B cell (primary cell): ENCODE measurements around the gene PRXL2A. TPM values are rescaled to one million over a fixed set of nuclear protein-coding genes. Genes with fewer than 3 reads are reported as not detected.
"Not testable (repeated sequence)": the region's sequence is repeated elsewhere in the genome, so short reads cannot be mapped to it uniquely, and the experiment has no call there.

Experiments
- ATAC-seq: fragments of 200-7000 bp; cut with Tn5 transposase; one replicate; pipeline ENCODE4 v1.10.0; 2021; ENCODE audit warnings: low read depth, mild to moderate bottlenecking, moderate number of reproducible peaks, moderate library complexity
- CTCF ChIA-PET: fragments of 350-600 bp; sonication (Branson Sonifier 250); formaldehyde crosslinking; loops from one replicate; lab custom pipeline; 2021; ENCODE audit warnings: antibody characterized with exemption, inconsistent platforms; lab: Charles Lee
- POLR2A ChIA-PET: fragments of 350-600 bp; sonication (Branson Sonifier 250); formaldehyde crosslinking; loops from one replicate; lab custom pipeline; 2021; ENCODE audit warnings: antibody characterized with exemption; lab: Charles Lee
- DNase-seq: peaks from one replicate; pipeline ENCODE4 v3.0.0; 2013
- H2AFZ ChIP-seq: 2 replicates; pipeline ENCODE4 v1.6.1; 2012; ENCODE audit warnings: mild to moderate bottlenecking, low read depth, low read length; ENCODE audit not compliant: insufficient read depth, poor library complexity, severe bottlenecking
- H3K27ac ChIP-seq, 2 donors: 1 replicate in 1 of 2; 2 replicates in 1 of 2; pipeline ENCODE4 v1.5.1; 2012 to 2013; ENCODE audit warnings: low read length in 2 of 2, mild to moderate bottlenecking in 2 of 2, moderate library complexity in 1 of 2
- H3K27me3 ChIP-seq, 4 experiments: fragments of 200-600 bp in 1 of 4; sonication (generic) in 1 of 4; replicated peaks in 1 of 4; 1 replicate in 2 of 4; 2 replicates in 2 of 4; pipeline versions ENCODE4 v1.6.1 to v1.7.0; 2013 to 2016; ENCODE audit warnings: low read length in 3 of 4, mild to moderate bottlenecking in 2 of 4, mixed read lengths in 1 of 4, moderate library complexity in 1 of 4; ENCODE audit not compliant: insufficient read depth in 4 of 4, control insufficient read depth in 3 of 4; ENCODE audit errors: control extremely low read depth in 1 of 4
- H3K36me3 ChIP-seq, 2 experiments: replicated peaks in 1 of 2; 1 replicate in 1 of 2; 2 replicates in 1 of 2; pipeline versions ENCODE4 v1.6.1 to v1.7.1; 2013; ENCODE audit warnings: low read length in 1 of 2; ENCODE audit not compliant: insufficient read depth in 2 of 2, control insufficient read depth in 1 of 2; ENCODE audit errors: control extremely low read depth in 1 of 2, extremely low read depth in 1 of 2
- H3K4me1 ChIP-seq, 2 donors: fragments of 200-600 bp in 1 of 2; sonication (generic) in 1 of 2; 1 replicate in 1 of 2; 2 replicates in 1 of 2; pipeline versions ENCODE4 v1.5.1 to v1.6.1; 2013 to 2017; ENCODE audit warnings: low read length in 2 of 2; ENCODE audit not compliant: control insufficient read depth in 2 of 2, insufficient read depth in 2 of 2
- H3K4me2 ChIP-seq: replicated peaks from 2 replicates; pipeline ENCODE3; 2012; ENCODE audit warnings: mild to moderate bottlenecking, low read depth, low read length; ENCODE audit not compliant: poor library complexity, severe bottlenecking
- H3K4me3 ChIP-seq, 5 experiments: fragments of 200-600 bp in 1 of 5; sonication (generic) in 1 of 5; 1 replicate in 3 of 5; 2 replicates in 2 of 5; pipeline versions ENCODE4 v1.5.1 to v1.7.0; 2011 to 2016; ENCODE audit warnings: low read length in 4 of 5, mild to moderate bottlenecking in 4 of 5, low read depth in 2 of 5, control low read depth in 1 of 5, moderate library complexity in 1 of 5; ENCODE audit not compliant: insufficient read depth in 1 of 5; ENCODE audit errors: control extremely low read depth in 1 of 5, extremely low read depth in 1 of 5
- H3K79me2 ChIP-seq: fragments of 200-600 bp; sonication (generic); one replicate; pipeline ENCODE4 v1.6.0; 2016; ENCODE audit warnings: low read length; ENCODE audit not compliant: control insufficient read depth, insufficient read depth
- H3K9ac ChIP-seq: fragments of 200-600 bp; sonication (generic); 2 replicates; pipeline ENCODE4 v1.6.1; 2017; ENCODE audit warnings: mild to moderate bottlenecking, low read length, moderate library complexity
- H3K9me3 ChIP-seq, 3 donors: one replicate each; pipeline versions ENCODE4 v1.6.1 to v1.7.1; 2013; ENCODE audit warnings: low read length in 2 of 3; ENCODE audit not compliant: control insufficient read depth in 2 of 3, insufficient read depth in 1 of 3; ENCODE audit errors: control extremely low read depth in 1 of 3
- H4K20me1 ChIP-seq: 2 replicates; pipeline ENCODE4 v1.6.0; 2012; ENCODE audit warnings: mild to moderate bottlenecking, low read length; ENCODE audit not compliant: insufficient read depth, control insufficient read depth, poor library complexity, severe bottlenecking
- H3K27ac Mint-ChIP-seq: one replicate; pipeline ENCODE4 v1.8.0; 2021; ENCODE audit warnings: mixed read lengths
- H3K27me3 Mint-ChIP-seq: one replicate; pipeline ENCODE4 v1.8.0; 2021; ENCODE audit warnings: mixed read lengths
- H3K4me1 Mint-ChIP-seq: one replicate; pipeline ENCODE4 v1.8.0; 2021; ENCODE audit warnings: mixed read lengths
- H3K4me3 Mint-ChIP-seq: one replicate; pipeline ENCODE4 v1.8.0; 2021; ENCODE audit warnings: mixed read lengths
- H3K9me3 Mint-ChIP-seq: one replicate; pipeline ENCODE4 v1.8.0; 2022; ENCODE audit warnings: mixed read lengths; ENCODE audit not compliant: insufficient read depth
- CTCF ChIP-seq: fragments of 200-600 bp; IDR thresholded peaks from one replicate; pipeline ENCODE4 v1.8.0; 2022; ENCODE audit warnings: antibody characterized with exemption, mild to moderate bottlenecking
- EZH2 ChIP-seq: IDR thresholded peaks from 2 replicates; pipeline ENCODE4 v1.6.1; 2012; ENCODE audit warnings: borderline replicate concordance, low read depth, mild to moderate bottlenecking, moderate library complexity, low read length; ENCODE audit not compliant: insufficient read depth, poor library complexity, severe bottlenecking
- WGBS: methylation state at CpG from one replicate; pipeline ENCODE4 v1.1.5; 2013; ENCODE audit warnings: missing lambda C conversion rate; ENCODE audit not compliant: insufficient coverage; 5-methylcytosine and 5-hydroxymethylcytosine counted together
- intact Hi-C: fragments of 100-400 bp; cut with micrococcal nuclease; formaldehyde crosslinking; loops from one replicate; pipeline ENCODE4 v1.10.0; 2022
- polyA plus RNA-seq: library from polyadenylated mRNA; depleted of rRNA; stranded (reverse); fragments of >200 nt; gene quantifications from 2 replicates; pipeline ENCODE4 v1.2.3, GENCODE V29; 2012
- total RNA-seq, 2 donors: library from RNA; stranded (reverse); fragments of 120-200 nt in 1 of 2; gene quantifications; 1 replicate in 1 of 2; 2 replicates in 1 of 2; pipeline versions ENCODE4 v1.2.3 to v1.2.4, GENCODE V29; 2013 to 2022

The PRXL2A gene
- total and polyA plus RNA-seq, 2 donors (not counting 1 experiment from before 2014, with no cell fraction given), result 2.8 to 9.4 TPM

GRCh38 chr10:80476685-80477084 is 68.3 kb downstream of the PRXL2A start:
- ATAC-seq (no peak), DNase-seq (no peak)
- ChIA-PET POLR2A (interaction anchor here (0.6 to 0.7 kb wide), 2 partner anchors 20 to 23 kb away, joined by 6 read pairs; no protein-coding TSS in a partner anchor), CTCF (no interaction called here)
- no peak overlapping the region for H3K27ac Mint-ChIP-seq
- Histone ChIP-seq H3K4me3 (no peak overlapping the region), H3K27me3 (no peaks in the 10 kb centered on the region), H4K20me1 (peaks cover 50% of the 10 kb centered on the region), H3K79me2 (peaks cover 76% of the 10 kb centered on the region), H3K27ac (no peak overlapping the region), H3K9me3 (peaks cover 0 to 10% (median 5%) of the 10 kb centered on the region in 3 donors), H3K4me2 (no peak overlapping the region), H2AFZ (no peak overlapping the region), H3K9ac (no peak overlapping the region), H3K36me3 (peaks cover 0 to 17% of the 10 kb centered on the region in 2 experiments), H3K4me1 (peaks cover 23 to 29% of the 10 kb centered on the region in 2 donors)
- H3K9me3 Mint-ChIP-seq, result no peaks in the 10 kb centered on the region
- H3K4me1 Mint-ChIP-seq, result peaks cover 41% of the 10 kb centered on the region
- intact Hi-C loops, result no loop called here
- TF ChIP-seq CTCF (no peak), EZH2 (no peak)
- H3K4me3 Mint-ChIP-seq, result no peak overlapping the region
- H3K27me3 Mint-ChIP-seq, result no peaks in the 10 kb centered on the region
- WGBS, result 100% methylated on average over 1 of the region's 1 CpG

- intact Hi-C loops, result no loop called here
- no CpG with 5 or more reads among the region's 2 CpGs for WGBS
- ATAC-seq (no peak), DNase-seq (no peak)
- H3K27ac Mint-ChIP-seq, result no peak overlapping the region
- H3K27me3 ChIP-seq, result no peaks in the 10 kb centered on the region
- TF ChIP-seq EZH2, result no peak
- ChIA-PET CTCF (no interaction called here), POLR2A (no interaction called here)
- H3K27ac ChIP-seq, result no peak overlapping the region
- H3K4me3 ChIP-seq, result no peak overlapping the region
- H3K4me1 ChIP-seq, result peaks cover 12 to 17% of the 10 kb centered on the region in 2 donors
- H4K20me1 ChIP-seq, result peaks cover 45% of the 10 kb centered on the region
- H3K4me2 ChIP-seq, result no peak overlapping the region
- no peak overlapping the region for H2AFZ ChIP-seq
- H3K36me3 ChIP-seq, result peaks cover 0 to 16% of the 10 kb centered on the region in 2 experiments
- H3K27me3 Mint-ChIP-seq, result no peaks in the 10 kb centered on the region
- H3K9ac ChIP-seq, result no peak overlapping the region
- H3K9me3 Mint-ChIP-seq, result no peaks in the 10 kb centered on the region
- peaks cover 31% of the 10 kb centered on the region for H3K4me1 Mint-ChIP-seq
- peaks cover 0 to 10% (median 5%) of the 10 kb centered on the region in 3 donors for H3K9me3 ChIP-seq
- H3K79me2 ChIP-seq, result peaks cover 75% of the 10 kb centered on the region
- H3K4me3 Mint-ChIP-seq, result no peak overlapping the region
Measured at GRCh38 chr10:80477813-80478212, 69.5 kb downstream of the PRXL2A start.

GRCh38 chr10:80480373-80480772 is 72.0 kb downstream of the PRXL2A start:
- H2AFZ ChIP-seq, H3K27ac Mint-ChIP-seq, intact Hi-C loops, H3K27me3 ChIP-seq, H3K27ac ChIP-seq, H3K4me1 ChIP-seq, H3K9me3 Mint-ChIP-seq, H3K9me3 ChIP-seq, POLR2A ChIA-PET, H3K4me2 ChIP-seq, H3K9ac ChIP-seq, H3K27me3 Mint-ChIP-seq, ATAC-seq, H3K36me3 ChIP-seq, H3K4me3 ChIP-seq, H3K4me3 Mint-ChIP-seq, DNase-seq: not testable (repeated sequence)
- peaks cover 28% of the 10 kb centered on the region for H4K20me1 ChIP-seq
- whole genome bisulfite sequencing, result no CpG with 5 or more reads among the region's 6 CpGs
- H3K4me1 Mint-ChIP-seq, result peaks cover 27% of the 10 kb centered on the region
- peaks cover 73% of the 10 kb centered on the region for H3K79me2 ChIP-seq
- CTCF ChIA-PET, result interaction anchor here (0.8 kb wide), 1 partner anchor 35 kb away, joined by 3 read pairs; no protein-coding TSS in a partner anchor
